GM13976 (cell line): ENCODE data around the gene GHRHR.

ENCODE experiments used
- DNase-seq: peaks from one replicate; pipeline ENCODE4 v3.0.0; 2012; ENCODE audit warnings: low spot score
- CTCF ChIP-seq: IDR thresholded peaks from 2 replicates; pipeline ENCODE4 v1.5.1; 2012; ENCODE audit warnings: borderline replicate concordance, mild to moderate bottlenecking; ENCODE audit not compliant: insufficient read depth; ENCODE audit errors: extremely low read depth, missing control alignments, control extremely low read depth
- in situ Hi-C: fragments of 300-500 bp; cut with MboI; formaldehyde crosslinking; loops from one replicate; pipeline ENCODE4 v1.12.0; 2022; ENCODE audit warnings: low sequenced_read_pairs, mixed read lengths, inconsistent platforms; ENCODE audit not compliant: unreplicated experiment

GHRHR gene

GRCh38 chr7:30917216-30917893 is 46.4 kb upstream of the GHRHR start:
- no peak for TF ChIP-seq CTCF
- in situ Hi-C loops: no loop called here
- DNase-seq: no peak

GRCh38 chr7:30918676-30919075 is 45.1 kb upstream of the GHRHR start:
- in situ Hi-C loops: no loop called here
- no peak for TF ChIP-seq CTCF
- DNase-seq: no peak

GRCh38 chr7:30920021-30920583 is 43.7 kb upstream of the GHRHR start:
- DNase-seq: no peak
- no peak for TF ChIP-seq CTCF
- in situ Hi-C loops: no loop called here

GRCh38 chr7:30920584-30921539 is 42.9 kb upstream of the GHRHR start:
- no peak for DNase-seq
- in situ Hi-C loops: no loop called here
- TF ChIP-seq CTCF: no peak

GRCh38 chr7:30921540-30922401 is 42.0 kb upstream of the GHRHR start:
- TF ChIP-seq CTCF: no peak
- in situ Hi-C loops: no loop called here
- no peak for DNase-seq

GRCh38 chr7:30922596-30922995 is 41.2 kb upstream of the GHRHR start:
- no peak for TF ChIP-seq CTCF
- in situ Hi-C loops: no loop called here
- no peak for DNase-seq
